ENCODE data around the gene SCAPER. TPM values are rescaled to one million over a fixed set of nuclear protein-coding genes. Genes with fewer than 3 reads are reported as not detected.

The SCAPER gene
- total and polyA plus RNA-seq, 2 donors (not counting 1 experiment from before 2014, with no cell fraction given): 8.3 to 61.6 TPM

DNA sequence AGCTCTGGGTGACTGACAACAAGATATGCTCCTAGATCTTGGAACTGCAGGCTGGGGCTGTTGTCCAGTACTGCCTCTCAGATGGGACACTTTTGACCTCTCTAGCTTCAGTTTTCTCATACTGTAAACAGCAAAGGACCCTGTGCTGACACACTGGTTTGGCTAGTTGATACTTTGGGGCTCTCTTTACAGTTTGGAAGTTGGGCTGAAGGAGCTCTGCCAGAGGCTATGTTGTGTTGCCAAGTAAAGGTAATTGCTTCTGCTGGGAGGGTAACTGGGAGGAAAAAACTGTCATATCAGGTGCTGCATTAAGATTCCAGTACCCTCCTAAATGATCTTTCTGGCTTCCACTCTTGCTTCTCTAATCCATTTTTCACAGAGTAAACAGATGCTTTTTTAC is 514.6 kb downstream of the SCAPER start:
- no peaks in the 10 kb centered on the region for H3K27me3 Mint-ChIP-seq
- no peak for DNase-seq
- Histone ChIP-seq H3K4me1 (ENCODE audit: control insufficient read depth in 2 of 2, insufficient read depth in 2 of 2, low read length in 2 of 2) (no peaks in the 10 kb centered on the region), H3K79me2 (ENCODE audit: control insufficient read depth, insufficient read depth, low read length) (no peaks in the 10 kb centered on the region), H3K9me3 (ENCODE audit: control extremely low read depth in 1 of 3, control insufficient read depth in 2 of 3, insufficient read depth in 1 of 3, low read length in 2 of 3) (no peaks in the 10 kb centered on the region), H3K4me3 (ENCODE audit: control extremely low read depth in 1 of 5, extremely low read depth in 1 of 5, insufficient read depth in 1 of 5, low read depth in 2 of 5, low read length in 4 of 5) (no peak overlapping the region), H4K20me1 (ENCODE audit: control insufficient read depth, insufficient read depth, low read length, poor library complexity, severe bottlenecking) (no peaks in the 10 kb centered on the region), H3K27me3 (replicated peaks in 1 of 4; ENCODE audit: control extremely low read depth in 1 of 4, control insufficient read depth in 3 of 4, insufficient read depth in 4 of 4, low read length in 3 of 4) (no peaks in the 10 kb centered on the region), H3K9ac (ENCODE audit: low read length) (no peak overlapping the region), H2AFZ (ENCODE audit: insufficient read depth, low read depth, low read length, poor library complexity, severe bottlenecking) (no peak overlapping the region), H3K36me3 (replicated peaks in 1 of 2; ENCODE audit: control extremely low read depth in 1 of 2, control insufficient read depth in 1 of 2, extremely low read depth in 1 of 2, insufficient read depth in 2 of 2, low read length in 1 of 2) (no peaks in the 10 kb centered on the region), H3K27ac (ENCODE audit: low read length in 2 of 2) (no peak overlapping the region), H3K4me2 (replicated peaks; ENCODE audit: low read depth, low read length, poor library complexity, severe bottlenecking) (no peak overlapping the region)
- H3K4me1 Mint-ChIP-seq: no peaks in the 10 kb centered on the region
- ATAC-seq (ENCODE audit: low read depth): no peak
- H3K27ac Mint-ChIP-seq: no peak overlapping the region
- H3K9me3 Mint-ChIP-seq (ENCODE audit: insufficient read depth): no peaks in the 10 kb centered on the region
- no peak for TF ChIP-seq EZH2 (IDR thresholded peaks at IDR 0.05; ENCODE audit: borderline replicate concordance, insufficient read depth, low read depth, low read length, poor library complexity, severe bottlenecking)
- TF ChIP-seq, protein P1, sequence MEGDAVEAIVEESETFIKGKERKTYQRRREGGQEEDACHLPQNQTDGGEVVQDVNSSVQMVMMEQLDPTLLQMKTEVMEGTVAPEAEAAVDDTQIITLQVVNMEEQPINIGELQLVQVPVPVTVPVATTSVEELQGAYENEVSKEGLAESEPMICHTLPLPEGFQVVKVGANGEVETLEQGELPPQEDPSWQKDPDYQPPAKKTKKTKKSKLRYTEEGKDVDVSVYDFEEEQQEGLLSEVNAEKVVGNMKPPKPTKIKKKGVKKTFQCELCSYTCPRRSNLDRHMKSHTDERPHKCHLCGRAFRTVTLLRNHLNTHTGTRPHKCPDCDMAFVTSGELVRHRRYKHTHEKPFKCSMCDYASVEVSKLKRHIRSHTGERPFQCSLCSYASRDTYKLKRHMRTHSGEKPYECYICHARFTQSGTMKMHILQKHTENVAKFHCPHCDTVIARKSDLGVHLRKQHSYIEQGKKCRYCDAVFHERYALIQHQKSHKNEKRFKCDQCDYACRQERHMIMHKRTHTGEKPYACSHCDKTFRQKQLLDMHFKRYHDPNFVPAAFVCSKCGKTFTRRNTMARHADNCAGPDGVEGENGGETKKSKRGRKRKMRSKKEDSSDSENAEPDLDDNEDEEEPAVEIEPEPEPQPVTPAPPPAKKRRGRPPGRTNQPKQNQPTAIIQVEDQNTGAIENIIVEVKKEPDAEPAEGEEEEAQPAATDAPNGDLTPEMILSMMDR (IDR thresholded peaks at IDR 0.05): no peak
- H3K4me3 Mint-ChIP-seq: no peak overlapping the region
- intact Hi-C loops (cut with micrococcal nuclease): no loop called here
- ChIA-PET CTCF (no interaction called here), POLR2A (no interaction called here)

DNA sequence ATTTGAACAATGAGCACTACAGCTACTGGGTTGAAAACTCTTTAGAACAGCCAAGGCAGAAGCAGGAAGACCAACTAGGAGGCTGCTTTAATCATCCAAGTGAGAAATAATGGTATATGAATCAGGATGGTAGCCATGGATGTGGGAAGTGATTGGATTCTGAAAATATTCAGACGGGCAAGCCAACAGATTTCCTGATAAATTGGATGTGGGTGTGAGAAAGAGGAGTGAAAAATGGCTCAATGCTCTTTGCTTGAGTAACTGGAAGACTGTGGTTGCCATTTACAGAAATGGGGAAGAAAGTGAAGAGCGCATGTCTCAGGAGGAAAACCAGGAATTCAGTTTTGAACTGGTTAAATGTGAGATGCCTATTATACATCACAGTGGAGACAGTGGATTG is 518.2 kb downstream of the SCAPER start:
- H3K9me3 ChIP-seq (ENCODE audit: control extremely low read depth in 1 of 3, control insufficient read depth in 2 of 3, insufficient read depth in 1 of 3, low read length in 2 of 3): no peaks in the 10 kb centered on the region
- CTCF ChIA-PET: no interaction called here
- no peaks in the 10 kb centered on the region for H3K4me1 ChIP-seq (ENCODE audit: control insufficient read depth in 2 of 2, insufficient read depth in 2 of 2, low read length in 2 of 2)

More for the DNA sequence above, 518.2 kb downstream of the SCAPER start:
- intact Hi-C loops (cut with micrococcal nuclease): no loop called here
- WGBS (ENCODE audit: insufficient coverage): 94% methylated on average over 2 of the region's 2 CpGs
- H3K36me3 ChIP-seq (replicated peaks in 1 of 2; ENCODE audit: control extremely low read depth in 1 of 2, control insufficient read depth in 1 of 2, extremely low read depth in 1 of 2, insufficient read depth in 2 of 2, low read length in 1 of 2): no peaks in the 10 kb centered on the region
- no peaks in the 10 kb centered on the region for H3K27me3 ChIP-seq (replicated peaks in 1 of 4; ENCODE audit: control extremely low read depth in 1 of 4, control insufficient read depth in 3 of 4, insufficient read depth in 4 of 4, low read length in 3 of 4)
- H3K4me1 Mint-ChIP-seq: no peaks in the 10 kb centered on the region
- H3K27me3 Mint-ChIP-seq: no peaks in the 10 kb centered on the region
- ATAC-seq (ENCODE audit: low read depth) (no peak), DNase-seq (no peak)
- POLR2A ChIA-PET: no interaction called here
- no peak overlapping the region for H3K4me2 ChIP-seq (replicated peaks; ENCODE audit: low read depth, low read length, poor library complexity, severe bottlenecking)
- no peaks in the 10 kb centered on the region for H3K9me3 Mint-ChIP-seq (ENCODE audit: insufficient read depth)
- H3K9ac ChIP-seq (ENCODE audit: low read length): no peak overlapping the region
- H3K4me3 ChIP-seq (ENCODE audit: control extremely low read depth in 1 of 5, extremely low read depth in 1 of 5, insufficient read depth in 1 of 5, low read depth in 2 of 5, low read length in 4 of 5): no peak overlapping the region
- no peak overlapping the region for H3K27ac ChIP-seq (ENCODE audit: low read length in 2 of 2)
- H3K27ac Mint-ChIP-seq: no peak overlapping the region
- no peaks in the 10 kb centered on the region for H3K79me2 ChIP-seq (ENCODE audit: control insufficient read depth, insufficient read depth, low read length)
- H4K20me1 ChIP-seq (ENCODE audit: control insufficient read depth, insufficient read depth, low read length, poor library complexity, severe bottlenecking): no peaks in the 10 kb centered on the region
- no peak overlapping the region for H3K4me3 Mint-ChIP-seq
- TF ChIP-seq, protein P1 (IDR thresholded peaks at IDR 0.05): no peak
- TF ChIP-seq EZH2 (IDR thresholded peaks at IDR 0.05; ENCODE audit: borderline replicate concordance, insufficient read depth, low read depth, low read length, poor library complexity, severe bottlenecking): no peak
- H2AFZ ChIP-seq (ENCODE audit: insufficient read depth, low read depth, low read length, poor library complexity, severe bottlenecking): no peak overlapping the region
